Skin of body (tissue), 2 donors: ENCODE results near the gene NFX1. TPM values are rescaled to one million over a fixed set of nuclear protein-coding genes. Genes with fewer than 3 reads are reported as not detected.
"Not testable (repeated sequence)": the region's sequence is repeated elsewhere in the genome, so short reads cannot be mapped to it uniquely, and the experiment has no call there.

Experiments used
- DNase-seq: peaks from one replicate; lab custom pipeline; 2025; lab: John Stamatoyannopoulos, UW
- total RNA-seq: library from RNA; depleted of rRNA; stranded (reverse); fragments of >200 nt; gene quantifications from one replicate; pipeline ENCODE4 v1.2.3, GENCODE V29; 2014

NFX1 gene
- total RNA-seq, 1 donor from 2014 or later, result 29.0 TPM

GRCh38 chr9:33354651-33355211 is 64.4 kb downstream of the NFX1 start:
- no peak for DNase-seq

- no peak for DNase-seq
Measured at GRCh38 chr9:33355933-33356332, 65.6 kb downstream of the NFX1 start.

DNA sequence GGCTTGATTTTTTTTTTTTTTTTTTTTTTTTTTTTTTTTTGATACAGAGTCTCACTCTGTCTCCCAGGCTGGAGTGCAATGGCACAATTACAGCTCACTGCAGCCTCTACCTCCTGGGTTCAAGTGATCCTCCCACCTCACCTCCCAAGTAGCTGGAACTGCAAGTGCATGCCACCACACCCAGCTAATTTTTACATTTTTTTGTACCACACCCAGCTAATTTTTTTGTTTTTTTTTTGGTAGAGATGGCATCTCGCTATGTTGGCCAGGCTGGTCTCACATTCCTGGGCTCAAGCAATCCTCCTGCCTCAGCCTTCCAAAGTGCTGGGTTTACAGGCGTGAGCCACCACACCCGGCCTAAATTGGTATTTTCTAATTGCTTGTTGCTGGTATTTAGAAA is 68.3 kb downstream of the NFX1 start:
- not testable (repeated sequence) for DNase-seq

DNA sequence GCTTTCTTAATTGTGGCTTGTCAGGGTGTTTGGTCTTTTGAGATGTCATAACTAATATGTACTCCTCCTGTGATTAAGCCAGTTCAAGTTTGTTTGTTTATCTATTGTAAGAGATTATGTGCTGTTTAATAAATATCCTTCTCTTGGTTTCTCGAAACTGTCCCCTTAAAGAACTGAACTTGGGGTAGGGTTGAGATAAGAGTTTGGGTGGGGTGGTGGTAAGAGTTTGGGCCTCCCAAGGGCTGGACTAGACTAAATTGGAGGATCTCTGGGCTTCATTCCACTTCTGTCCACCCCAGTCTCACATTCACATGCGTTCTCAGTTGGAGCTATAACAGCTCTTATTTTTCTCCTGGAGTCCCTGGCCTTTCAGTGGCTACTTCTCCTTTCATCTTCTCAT is 73.8 kb downstream of the NFX1 start:
- DNase-seq, result no peak

- DNase-seq, result not testable (repeated sequence)
Measured at GRCh38 chr9:33364814-33365213, 74.5 kb downstream of the NFX1 start.

DNA sequence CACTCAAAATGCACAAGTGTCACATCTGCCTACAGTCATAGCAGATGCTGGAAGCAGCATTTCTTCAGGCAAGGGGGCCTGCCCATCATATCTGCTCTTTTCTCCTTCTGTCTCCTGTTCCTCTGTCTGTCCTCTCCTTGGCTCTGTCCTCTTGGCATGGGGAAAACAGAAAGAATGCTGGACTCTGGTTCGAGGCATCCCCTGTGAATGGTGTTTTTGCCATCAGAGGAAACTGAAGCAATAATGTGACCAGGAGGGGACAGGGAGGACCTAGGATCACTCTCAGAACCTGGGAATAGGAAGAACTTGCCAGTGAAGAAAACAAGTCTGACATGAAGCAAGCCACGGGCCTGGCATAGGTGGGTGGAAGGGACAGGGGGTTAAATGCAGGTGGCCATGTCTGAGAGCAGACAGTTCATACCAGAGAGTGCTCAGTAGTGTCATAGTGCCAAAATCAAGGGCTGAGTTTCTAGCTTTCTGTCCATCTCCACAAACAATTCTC is 76.7 kb downstream of the NFX1 start:
- DNase-seq, result no peak

DNA sequence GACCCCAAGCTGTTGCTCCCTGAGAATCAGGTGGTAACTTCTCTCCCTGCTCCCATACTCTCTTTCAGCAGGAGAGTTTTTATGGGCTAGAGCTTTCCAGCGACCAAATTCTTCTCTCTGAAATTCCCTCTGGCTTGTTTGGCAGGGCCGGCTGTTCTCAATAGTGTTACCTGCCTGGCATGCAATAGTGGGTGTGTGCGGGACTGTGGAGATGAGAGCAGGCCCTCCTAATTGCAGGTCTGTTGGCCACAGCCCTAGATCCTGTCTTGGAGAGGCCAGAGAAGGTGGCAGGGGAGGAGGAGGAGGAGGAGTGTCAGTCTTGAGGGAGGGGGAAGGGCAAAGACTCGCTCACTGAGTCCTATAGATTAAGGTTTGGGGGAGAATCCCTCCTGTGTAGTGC is 82.6 kb downstream of the NFX1 start:
- DNase-seq, result no peak

DNA sequence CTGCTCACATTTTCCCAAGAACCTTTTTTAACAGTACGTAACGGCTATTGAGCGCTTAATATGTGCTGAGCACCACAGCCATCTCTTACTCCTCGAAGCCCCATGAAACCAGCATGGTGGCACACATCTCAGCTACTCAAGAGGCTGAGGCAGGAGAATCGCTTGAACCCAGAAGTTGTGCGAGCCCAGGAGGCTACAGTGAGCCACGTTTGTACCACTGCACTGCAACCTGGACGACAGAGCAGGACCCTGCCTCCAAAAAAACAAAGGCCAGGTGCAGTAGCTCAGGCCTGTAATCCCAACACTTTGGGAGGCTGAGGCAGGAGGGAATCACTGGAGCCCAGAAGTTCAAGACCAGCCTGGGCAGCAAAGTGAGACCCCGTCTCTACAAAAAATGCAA is 83.9 kb downstream of the NFX1 start:
- no peak for DNase-seq

- peak; percentile 71 for DNase-seq
Measured at GRCh38 chr9:33374634-33375237, 84.4 kb downstream of the NFX1 start.

DNA sequence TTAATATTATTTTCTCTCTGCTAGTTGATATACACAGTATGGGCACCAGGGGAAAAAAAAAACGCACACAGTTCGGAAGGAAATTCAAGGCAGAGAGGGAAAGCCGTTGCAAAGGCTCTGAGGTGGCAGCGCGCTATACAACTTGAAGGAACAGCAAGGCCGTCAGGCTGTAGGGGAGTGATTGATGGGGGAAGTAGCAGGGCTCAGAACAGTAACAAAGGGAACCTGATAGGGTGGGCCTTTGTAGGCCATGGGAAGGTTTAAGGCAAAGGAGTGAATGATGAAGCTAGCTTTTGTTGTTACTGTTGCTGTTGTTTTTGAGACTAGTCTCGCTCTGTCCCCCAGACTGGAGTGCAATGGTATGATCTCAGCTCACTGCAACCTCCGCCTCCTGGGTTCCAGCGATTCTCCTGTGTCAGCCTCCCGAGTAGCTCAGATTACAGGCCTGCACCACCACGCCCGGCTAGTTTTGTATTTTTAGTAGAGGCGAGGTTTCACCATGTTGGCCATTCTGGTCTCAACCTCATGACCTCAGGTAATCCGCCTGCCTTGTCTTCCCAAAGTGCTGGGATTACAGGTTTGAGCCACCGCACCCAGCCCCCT is 85.0 kb downstream of the NFX1 start:
- no peak for DNase-seq

GRCh38 chr9:33375841-33376321 is 85.6 kb downstream of the NFX1 start:
- DNase-seq, result no peak

GRCh38 chr9:33377089-33377715 is 86.9 kb downstream of the NFX1 start:
- no peak for DNase-seq

- DNase-seq, result no peak
Measured at GRCh38 chr9:33378121-33378795, 87.9 kb downstream of the NFX1 start.

GRCh38 chr9:33379666-33380389 is 89.5 kb downstream of the NFX1 start:
- no peak for DNase-seq

- no peak for DNase-seq
Measured at GRCh38 chr9:33380390-33381094, 90.2 kb downstream of the NFX1 start.

- DNase-seq, result no peak
Measured at GRCh38 chr9:33381231-33381791, 91.0 kb downstream of the NFX1 start.

DNA sequence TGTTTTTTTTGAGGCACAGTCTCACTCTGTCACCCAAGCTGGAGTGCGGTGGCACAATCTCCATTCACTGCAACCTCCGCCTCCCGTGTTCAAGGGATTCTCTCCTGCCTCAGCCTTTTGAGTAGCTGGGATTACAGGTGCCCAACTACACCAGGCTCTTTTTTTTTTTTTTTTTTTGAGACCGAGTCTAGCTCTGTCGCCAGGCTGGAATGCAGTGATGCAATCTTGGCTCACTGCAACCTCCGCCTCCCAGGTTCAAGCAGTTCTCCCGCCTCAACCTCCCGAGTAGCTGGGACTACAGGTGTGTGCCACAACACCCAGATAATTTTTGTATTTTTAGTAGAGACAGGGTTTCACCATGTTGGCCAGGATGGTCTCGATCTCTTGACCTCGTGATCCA is 92.1 kb downstream of the NFX1 start:
- not testable (repeated sequence) for DNase-seq

- DNase-seq, result not testable (repeated sequence)
Measured at GRCh38 chr9:33383396-33383795, 93.1 kb downstream of the NFX1 start.

DNA sequence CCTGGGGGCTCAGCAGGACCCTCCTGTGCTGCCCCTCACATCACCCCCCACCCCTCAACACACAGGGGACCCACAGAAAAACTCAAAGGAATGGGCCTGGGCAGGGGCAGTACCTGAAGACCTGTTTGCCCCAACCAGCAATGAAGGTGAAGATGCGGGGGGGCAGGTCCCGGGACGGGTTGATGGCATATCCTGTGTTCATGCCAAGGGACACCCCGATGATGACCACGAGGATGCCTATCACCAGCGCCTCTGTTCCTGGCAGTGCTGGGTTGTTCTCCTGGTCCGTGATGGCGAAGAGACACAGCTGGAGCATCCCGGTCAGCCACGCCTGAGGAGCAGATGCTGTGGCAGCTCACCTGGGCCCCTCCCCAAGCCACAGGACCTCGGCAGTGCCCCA is 95.2 kb downstream of the NFX1 start:
- not testable (repeated sequence) for DNase-seq
